GOT3 (cell line): ENCODE results near the gene TATDN3.
"Not testable (repeated sequence)": the region's sequence is repeated elsewhere in the genome, so short reads cannot be mapped to it uniquely, and the experiment has no call there.

Experiments used
- DNase-seq: peaks from one replicate; lab custom pipeline; 2025; ENCODE audit warnings: mixed read lengths; lab: John Stamatoyannopoulos, UW

TATDN3 gene

DNA sequence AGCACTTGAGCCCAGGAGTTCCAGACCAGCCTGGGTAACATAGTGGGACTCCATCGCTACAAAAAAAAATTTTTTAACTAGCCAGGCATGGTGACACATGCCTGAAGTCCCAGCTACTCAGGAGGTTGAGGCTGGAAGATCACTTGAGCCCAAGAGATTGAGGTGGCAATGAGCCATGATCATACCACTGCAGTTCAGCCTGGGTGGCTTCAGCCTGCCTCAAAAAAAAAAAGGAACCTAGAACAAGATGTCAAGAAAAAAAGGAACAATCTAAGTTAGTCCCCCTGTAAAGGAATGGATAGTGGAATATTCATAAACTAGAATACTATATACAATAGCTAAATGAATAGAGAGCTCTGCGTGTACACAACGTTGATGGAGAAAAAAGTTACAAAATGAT is 14.5 kb upstream of the TATDN3 start:
- no peak for DNase-seq

GRCh38 chr1:212779086-212779485 is 12.6 kb upstream of the TATDN3 start:
- not testable (repeated sequence) for DNase-seq

DNA sequence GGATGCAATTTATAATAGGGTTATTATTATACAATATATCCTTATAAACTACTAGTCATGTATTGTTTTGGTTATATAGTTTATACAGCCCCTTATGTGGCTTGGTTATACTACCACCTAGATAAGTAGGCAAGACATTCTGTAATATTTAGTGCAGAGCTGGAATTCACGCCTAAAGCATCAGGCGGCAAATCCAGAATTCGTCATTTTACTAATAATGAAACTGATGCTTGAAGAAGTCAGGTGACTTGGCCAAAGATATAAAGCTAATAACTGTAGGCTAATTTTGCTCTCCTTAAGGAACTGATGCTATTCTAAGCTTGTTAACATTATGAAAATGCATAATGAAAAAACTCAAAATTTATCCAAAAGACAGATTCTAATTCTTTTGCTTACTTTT is 10.9 kb upstream of the TATDN3 start:
- DNase-seq: no peak

GRCh38 chr1:212781225-212781624 is 10.5 kb upstream of the TATDN3 start:
- DNase-seq: no peak

DNA sequence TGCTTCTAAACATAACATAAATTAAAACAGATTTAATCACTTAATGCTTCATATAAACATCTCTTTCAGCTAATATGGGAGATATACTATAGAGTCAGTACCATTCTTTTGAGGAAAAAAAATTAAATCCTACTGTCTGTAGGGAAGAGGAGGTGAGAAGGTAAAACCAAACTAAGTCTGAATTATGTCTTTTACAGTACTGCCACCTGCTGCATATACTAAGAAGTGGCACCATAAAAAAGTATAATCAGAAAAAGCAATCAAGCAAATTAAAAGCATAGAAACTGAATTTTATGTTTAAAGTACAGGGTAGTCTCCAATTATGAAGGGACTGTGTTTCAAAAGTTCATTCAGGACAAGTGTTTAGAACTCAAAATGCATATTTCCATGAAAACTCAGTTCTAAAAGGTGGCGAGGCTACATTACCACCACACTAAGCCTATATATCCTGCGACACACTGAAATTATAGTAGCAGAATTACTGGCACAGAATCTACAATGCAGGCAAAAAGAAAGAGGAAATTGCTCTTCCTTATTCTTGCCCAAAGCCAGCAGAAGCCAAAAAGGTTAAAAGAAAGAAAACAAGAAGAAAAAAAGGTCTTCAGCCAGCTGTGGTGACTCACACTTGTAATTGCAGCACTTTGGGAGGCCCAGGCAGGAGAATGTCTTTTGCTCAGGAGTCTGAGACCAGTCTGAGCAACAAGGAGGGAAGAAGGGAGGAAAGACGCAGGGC is 9.1 kb upstream of the TATDN3 start:
- DNase-seq: no peak

GRCh38 chr1:212783976-212784375 is 7.7 kb upstream of the TATDN3 start:
- no peak for DNase-seq

- DNase-seq: no peak
Measured at GRCh38 chr1:212785871-212786270, 5.8 kb upstream of the TATDN3 start.

DNA sequence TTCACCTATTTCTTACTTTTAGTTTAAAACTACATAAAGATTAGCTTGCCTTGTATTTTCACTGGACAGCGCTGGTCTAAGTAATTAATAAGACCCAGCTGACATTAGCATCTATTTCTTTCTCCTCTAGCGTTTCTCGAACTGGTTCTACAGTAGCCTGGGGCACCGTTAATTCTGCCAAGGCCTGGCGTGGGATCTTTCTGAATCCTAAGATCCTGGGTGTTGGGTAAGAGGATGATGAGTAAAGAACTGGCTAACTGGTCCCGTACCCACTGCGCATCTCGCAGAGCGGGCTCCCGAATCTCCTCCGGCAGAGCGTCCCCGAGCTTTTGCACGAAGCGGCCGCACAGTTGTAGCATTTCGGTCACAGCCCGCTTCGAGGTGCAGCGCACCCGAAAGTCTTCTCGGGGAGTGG is 426 bp upstream of the TATDN3 start:
- DNase-seq: peak; percentile 77

DNA sequence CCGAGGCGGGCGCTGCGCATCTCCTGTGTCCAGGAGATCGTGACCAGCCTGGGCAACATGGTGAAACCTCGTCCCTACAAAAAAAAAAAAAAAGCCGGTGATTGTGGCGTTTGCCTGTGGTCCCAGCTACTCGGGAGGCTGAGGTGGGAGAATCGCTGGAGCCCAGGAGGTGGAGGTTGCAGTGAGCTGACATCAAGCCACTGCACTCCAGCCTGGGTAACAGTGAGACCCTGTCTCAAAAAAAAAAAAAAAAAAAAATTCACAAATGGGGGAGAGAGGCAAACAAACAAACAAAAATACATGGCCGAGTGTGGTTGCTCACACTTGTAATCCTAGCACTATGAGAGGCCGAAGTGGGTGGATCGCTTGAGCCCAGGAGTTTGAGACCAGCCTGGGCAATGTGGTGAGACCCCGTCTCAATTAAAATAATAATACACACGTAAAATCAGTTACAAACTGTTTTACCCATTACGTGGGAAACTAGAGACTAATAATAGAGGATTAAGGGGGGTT is 758 bp downstream of the TATDN3 start:
- DNase-seq: no peak

DNA sequence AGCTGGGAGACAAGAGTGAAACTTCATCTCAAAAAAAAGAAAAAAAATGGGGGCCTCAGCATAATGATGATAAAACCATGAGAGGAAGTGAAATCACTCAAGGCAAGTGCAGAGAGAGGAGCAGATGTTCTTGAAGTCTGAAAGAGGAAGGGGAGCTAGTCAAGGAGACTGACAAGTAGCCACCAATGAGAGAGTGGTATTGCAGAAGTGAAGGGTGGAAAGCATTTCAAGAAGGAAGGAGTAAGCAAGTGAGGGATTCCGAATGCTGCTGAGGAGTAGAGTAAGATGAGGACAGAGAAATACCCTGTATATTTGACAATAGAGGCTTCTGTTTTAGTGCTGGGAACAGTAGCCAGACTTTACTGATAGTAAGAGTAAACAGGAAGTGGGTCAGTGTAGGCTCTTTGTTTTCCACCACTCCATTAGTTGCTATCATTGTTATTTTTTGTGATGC is 2.9 kb downstream of the TATDN3 start:
- no peak for DNase-seq

DNA sequence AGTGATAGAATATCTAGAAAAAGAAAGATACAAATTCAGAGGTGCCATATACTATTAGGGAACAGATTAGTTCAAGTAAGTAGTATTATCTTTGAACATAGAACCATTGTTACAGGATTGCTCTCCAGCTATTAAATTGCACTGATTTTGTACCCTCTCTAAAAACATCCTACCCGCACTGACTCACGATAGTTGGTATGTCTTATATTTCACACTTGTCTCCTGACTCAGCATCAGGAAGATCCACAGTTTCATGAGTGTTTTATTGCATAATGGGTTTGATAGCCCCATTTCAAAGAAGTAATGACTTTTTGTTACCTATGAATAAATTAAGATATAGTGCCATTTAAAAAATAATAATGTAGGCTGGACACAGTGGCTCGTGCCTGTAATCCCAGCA is 6.0 kb downstream of the TATDN3 start:
- no peak for DNase-seq

- DNase-seq: no peak
Measured at GRCh38 chr1:212805767-212806166, 14.1 kb downstream of the TATDN3 start.

- no peak for DNase-seq
Measured at GRCh38 chr1:212814537-212815334, 23.0 kb downstream of the TATDN3 start.

DNA sequence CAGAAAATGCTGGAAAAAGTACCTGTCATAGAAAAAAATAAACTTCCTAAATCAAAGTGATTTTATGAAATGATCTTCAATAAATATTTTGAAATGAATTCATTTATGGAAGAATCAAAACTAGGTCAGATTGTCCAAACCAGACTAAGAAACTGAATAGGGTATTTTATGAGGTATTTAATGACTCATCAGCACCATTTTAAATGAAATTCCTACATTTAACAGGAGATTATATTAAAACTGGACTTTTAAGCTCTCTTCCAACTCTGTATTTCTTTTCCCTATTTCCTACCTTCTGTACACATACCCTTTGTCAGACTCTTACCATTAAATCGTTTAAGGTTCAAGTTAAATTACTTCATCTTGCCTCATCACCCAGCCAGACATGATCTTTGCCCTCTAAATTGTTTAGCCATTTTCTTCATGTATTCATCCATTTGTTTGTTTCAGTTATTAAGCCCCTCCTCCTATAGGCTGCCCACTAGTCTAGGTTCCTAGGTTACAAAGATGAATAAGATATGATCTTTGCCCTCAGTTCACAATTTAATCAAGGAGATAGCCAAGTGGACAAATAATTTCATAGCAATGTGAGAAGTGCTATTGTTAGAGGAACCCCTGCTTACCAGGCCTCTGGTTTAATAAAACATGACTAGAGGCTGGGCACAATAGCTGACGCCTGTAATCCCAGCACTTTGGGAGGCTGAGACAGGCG is 25.0 kb downstream of the TATDN3 start:
- no peak for DNase-seq

GRCh38 chr1:212819726-212820125 is 28.0 kb downstream of the TATDN3 start:
- DNase-seq: no peak

DNA sequence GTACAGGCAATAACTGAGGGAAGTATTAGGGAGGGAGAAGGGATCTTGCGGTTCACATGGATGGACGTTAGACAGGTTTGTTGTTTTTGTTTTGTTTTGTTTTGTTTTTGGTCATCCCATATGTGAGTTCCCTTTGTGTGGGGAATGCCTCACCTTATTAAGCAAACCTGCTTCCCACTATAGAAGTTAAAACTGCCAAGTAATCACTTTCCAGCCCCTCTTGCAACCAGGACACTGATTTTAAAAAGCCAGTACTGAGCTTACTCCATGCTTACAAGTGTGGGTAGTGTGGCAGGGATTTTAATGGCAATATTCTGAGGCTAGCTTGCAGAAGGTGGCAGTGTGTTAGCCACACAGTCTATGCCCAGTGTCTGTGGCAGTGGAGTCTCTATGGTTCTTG is 29.3 kb downstream of the TATDN3 start:
- DNase-seq: no peak

GRCh38 chr1:212822956-212823355 is 31.3 kb downstream of the TATDN3 start:
- no peak for DNase-seq

GRCh38 chr1:212824201-212824600 is 32.5 kb downstream of the TATDN3 start:
- no peak for DNase-seq

GRCh38 chr1:212825798-212826452 is 34.2 kb downstream of the TATDN3 start:
- DNase-seq: no peak

GRCh38 chr1:212827171-212827776 is 35.6 kb downstream of the TATDN3 start:
- DNase-seq: no peak

- no peak for DNase-seq
Measured at GRCh38 chr1:212827831-212828278, 36.2 kb downstream of the TATDN3 start.
